HAP-1 (cell line): Measurements from ENCODE around the gene LETM1.
A peak's percentile ranks its signal among the peaks of the same experiment; 100 is the strongest.

Source experiments
- DNase-seq, 2 experiments: peaks; one replicate each; pipeline ENCODE4 v3.0.0-alpha.2; 2016 to 2020; ENCODE audit warnings: low spot score in 2 of 2
- H3K27me3 ChIP-seq: fragments of 250-450 bp; sonication (Bioruptor Pico); 2 replicates; pipeline ENCODE4 v1.5.1; 2020; ENCODE audit warnings: low read depth, mild to moderate bottlenecking, moderate library complexity
- H3K36me3 ChIP-seq: fragments of 250-450 bp; sonication (Bioruptor Pico); replicated peaks from 2 replicates; pipeline ENCODE4 v1.5.1; 2020; ENCODE audit warnings: mild to moderate bottlenecking
- H3K4me1 ChIP-seq: fragments of 250-450 bp; sonication (Bioruptor Pico); 2 replicates; pipeline ENCODE4 v1.5.1; 2020; ENCODE audit warnings: mild to moderate bottlenecking
- H3K4me3 ChIP-seq: fragments of 250-450 bp; sonication (Bioruptor Pico); 2 replicates; pipeline ENCODE4 v1.5.1; 2020; ENCODE audit warnings: mild to moderate bottlenecking, moderate library complexity
- H3K9me3 ChIP-seq: fragments of 250-450 bp; sonication (Bioruptor Pico); 2 replicates; pipeline ENCODE4 v1.5.1; 2020; ENCODE audit warnings: mild to moderate bottlenecking, moderate library complexity
- in situ Hi-C: fragments of 300-500 bp; cut with MboI; formaldehyde crosslinking; loops from 3 replicates; pipeline ENCODE4 v1.14.3; 2020; ENCODE audit warnings: low sequenced_read_pairs, inconsistent platforms, mixed read lengths

Gene LETM1

DNA sequence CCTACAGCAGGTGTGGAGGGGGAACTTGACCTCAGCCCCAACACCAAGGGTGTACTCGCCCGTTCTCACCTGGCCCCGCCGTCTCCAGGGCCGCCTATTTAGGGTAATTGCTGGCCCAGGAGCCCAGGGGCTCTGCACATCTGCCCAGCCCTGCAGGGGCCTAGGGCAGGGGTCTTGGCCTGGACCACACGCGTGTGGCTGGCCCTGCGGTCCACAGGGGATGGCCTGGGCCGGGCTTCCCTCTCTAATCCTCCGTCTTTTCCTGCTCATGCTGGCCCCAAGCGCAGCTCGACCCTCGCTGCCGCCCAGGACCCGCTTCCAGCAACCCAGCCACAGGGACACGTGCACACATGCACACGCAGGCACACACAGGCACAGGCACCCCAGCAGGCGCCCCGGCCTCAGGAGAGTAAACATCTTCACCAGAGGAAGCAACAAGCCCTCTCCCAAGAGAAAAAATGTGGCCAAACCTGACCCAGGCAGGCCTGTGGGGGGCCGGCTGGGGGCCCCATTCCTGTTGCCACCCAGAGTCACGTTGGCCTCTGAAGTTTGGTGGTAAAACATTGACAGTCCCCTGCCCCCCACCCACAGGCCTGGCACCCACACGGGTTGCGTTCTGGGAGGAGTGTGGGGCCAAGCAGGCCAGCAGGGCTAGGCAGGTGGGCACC is 87.5 kb downstream of the LETM1 start:
- H3K9me3 ChIP-seq = no peaks in the 10 kb centered on the region
- H3K4me1 ChIP-seq = peaks cover 20% of the 10 kb centered on the region
- no peaks in the 10 kb centered on the region for H3K36me3 ChIP-seq
- in situ Hi-C loops = no loop called here
- no peaks in the 10 kb centered on the region for H3K27me3 ChIP-seq
- H3K4me3 ChIP-seq = peak overlapping the region; percentile 13; the same call in 1 of the 2 replicates
- no peak for DNase-seq

GRCh38 chr4:1767770-1768366 is 88.1 kb downstream of the LETM1 start:
- no peaks in the 10 kb centered on the region for H3K27me3 ChIP-seq
- in situ Hi-C loops = no loop called here
- H3K4me1 ChIP-seq = peaks cover 23% of the 10 kb centered on the region
- DNase-seq = peak; percentile 34 to 81
- H3K36me3 ChIP-seq = no peaks in the 10 kb centered on the region
- H3K9me3 ChIP-seq = no peaks in the 10 kb centered on the region
- peak overlapping the region; percentile 13 for H3K4me3 ChIP-seq

GRCh38 chr4:1767061-1767769 is 88.7 kb downstream of the LETM1 start:
- Histone ChIP-seq H3K4me1 (peaks cover 23% of the 10 kb centered on the region), H3K9me3 (no peaks in the 10 kb centered on the region), H3K4me3 (peak overlapping the region; percentile 10), H3K27me3 (no peaks in the 10 kb centered on the region), H3K36me3 (no peaks in the 10 kb centered on the region)
- DNase-seq = peak; percentile 22 to 76
- in situ Hi-C loops = no loop called here

GRCh38 chr4:1766106-1767060 is 89.6 kb downstream of the LETM1 start:
- Histone ChIP-seq H3K4me1 (peaks cover 23% of the 10 kb centered on the region), H3K36me3 (no peaks in the 10 kb centered on the region), H3K27me3 (no peaks in the 10 kb centered on the region), H3K4me3 (peak overlapping the region; percentile 10), H3K9me3 (no peaks in the 10 kb centered on the region)
- in situ Hi-C loops = no loop called here
- DNase-seq = peak in 1 of 2 experiments; percentile 56

GRCh38 chr4:1765409-1766072 is 90.4 kb downstream of the LETM1 start:
- H3K9me3 ChIP-seq = no peaks in the 10 kb centered on the region
- no peaks in the 10 kb centered on the region for H3K36me3 ChIP-seq
- peaks cover 23% of the 10 kb centered on the region for H3K4me1 ChIP-seq
- H3K27me3 ChIP-seq = no peaks in the 10 kb centered on the region
- DNase-seq = no peak
- H3K4me3 ChIP-seq = no peak overlapping the region
- in situ Hi-C loops = no loop called here

DNA sequence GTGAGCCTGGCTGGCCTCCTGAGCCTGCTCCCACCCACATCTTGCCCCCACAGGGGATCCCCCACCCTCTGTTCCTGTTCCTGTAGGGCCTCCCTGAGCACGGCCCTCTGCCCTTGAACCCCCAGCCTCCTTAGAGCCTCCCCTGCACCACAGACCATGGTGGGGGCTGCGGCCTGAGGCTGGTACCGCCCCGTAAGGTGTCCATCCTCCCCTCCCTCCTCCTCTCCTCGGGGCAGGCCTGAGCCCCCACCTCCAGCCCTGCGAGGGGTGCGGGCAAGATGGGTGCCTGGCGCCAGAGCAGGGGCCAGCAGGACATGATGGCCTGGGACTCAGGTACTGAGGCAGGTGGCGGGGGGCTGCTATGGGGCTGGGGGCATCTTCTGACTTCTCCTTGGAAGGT is 91.3 kb downstream of the LETM1 start:
- in situ Hi-C loops = no loop called here
- no peaks in the 10 kb centered on the region for H3K9me3 ChIP-seq
- DNase-seq = no peak
- peaks cover 19% of the 10 kb centered on the region for H3K4me1 ChIP-seq
- no peaks in the 10 kb centered on the region for H3K27me3 ChIP-seq
- no peaks in the 10 kb centered on the region for H3K36me3 ChIP-seq
- no peak overlapping the region for H3K4me3 ChIP-seq

DNA sequence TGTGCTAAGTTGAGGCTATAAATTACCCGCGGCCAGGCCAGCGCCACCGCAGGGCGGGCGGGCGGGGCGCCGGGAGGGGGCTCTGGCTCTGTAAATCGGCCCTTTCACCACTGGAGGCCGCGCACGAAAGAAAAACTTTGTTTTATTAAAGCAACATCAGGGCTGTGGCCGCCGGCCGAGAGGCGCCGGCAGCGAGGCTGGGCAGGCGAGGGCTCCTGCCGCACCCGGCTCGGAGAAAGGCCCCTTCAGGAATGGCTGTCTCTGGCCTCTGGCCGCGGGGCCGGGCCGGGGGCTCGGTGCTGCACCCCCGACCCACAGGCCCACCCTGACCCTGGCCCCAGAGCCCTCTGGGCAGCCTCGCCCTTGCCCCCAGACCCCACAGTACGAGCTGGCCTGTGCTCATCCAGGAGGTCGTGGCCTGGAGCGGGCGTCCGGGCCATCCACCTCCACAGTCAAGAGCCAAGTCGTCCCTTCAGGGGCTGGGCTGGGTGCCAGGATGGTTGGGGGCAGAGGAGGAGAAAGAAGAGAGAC is 92.3 kb downstream of the LETM1 start:
- no peaks in the 10 kb centered on the region for H3K36me3 ChIP-seq
- H3K9me3 ChIP-seq = no peaks in the 10 kb centered on the region
- in situ Hi-C loops = no loop called here
- H3K4me3 ChIP-seq = no peak overlapping the region
- no peaks in the 10 kb centered on the region for H3K27me3 ChIP-seq
- DNase-seq = peak; percentile 56 to 81
- peaks cover 19% of the 10 kb centered on the region for H3K4me1 ChIP-seq

GRCh38 chr4:1763070-1763549 is 92.8 kb downstream of the LETM1 start:
- DNase-seq = no peak
- in situ Hi-C loops = no loop called here
- H3K36me3 ChIP-seq = no peaks in the 10 kb centered on the region
- H3K4me3 ChIP-seq = no peak overlapping the region
- H3K4me1 ChIP-seq = peaks cover 17% of the 10 kb centered on the region
- H3K9me3 ChIP-seq = no peaks in the 10 kb centered on the region
- H3K27me3 ChIP-seq = no peaks in the 10 kb centered on the region

- no peak overlapping the region for H3K4me3 ChIP-seq
- H3K9me3 ChIP-seq = no peaks in the 10 kb centered on the region
- peaks cover 15% of the 10 kb centered on the region for H3K4me1 ChIP-seq
- no peaks in the 10 kb centered on the region for H3K27me3 ChIP-seq
- DNase-seq = no peak
- in situ Hi-C loops = no loop called here
- H3K36me3 ChIP-seq = no peaks in the 10 kb centered on the region
These were observed 93.5 kb downstream of the LETM1 start for GRCh38 chr4:1762264-1763010.
